ENCODE results near the gene STAT1.
A peak's percentile ranks its signal among the peaks of the same experiment; 100 is the strongest.

STAT1 gene

DNA sequence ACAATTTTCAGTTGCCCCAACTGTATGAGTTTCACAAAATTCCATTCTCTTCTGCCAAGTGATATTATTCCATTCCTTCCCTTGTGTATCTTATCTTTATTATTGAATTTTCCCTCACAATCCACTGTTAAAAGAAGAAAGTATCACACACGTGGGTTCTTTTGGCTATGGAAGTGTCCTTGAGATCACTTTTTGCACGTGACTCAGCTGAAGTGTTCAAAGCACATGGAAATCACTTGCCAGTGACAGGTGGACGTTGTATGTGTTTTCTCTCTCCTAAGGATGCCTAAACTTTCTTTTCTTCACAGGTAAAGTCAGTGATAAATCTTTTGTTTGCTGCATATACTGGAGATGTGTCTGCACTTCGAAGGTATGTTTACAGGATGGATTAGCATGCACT is 60.7 kb downstream of the STAT1 start:
- no peak for DNase-seq

DNA sequence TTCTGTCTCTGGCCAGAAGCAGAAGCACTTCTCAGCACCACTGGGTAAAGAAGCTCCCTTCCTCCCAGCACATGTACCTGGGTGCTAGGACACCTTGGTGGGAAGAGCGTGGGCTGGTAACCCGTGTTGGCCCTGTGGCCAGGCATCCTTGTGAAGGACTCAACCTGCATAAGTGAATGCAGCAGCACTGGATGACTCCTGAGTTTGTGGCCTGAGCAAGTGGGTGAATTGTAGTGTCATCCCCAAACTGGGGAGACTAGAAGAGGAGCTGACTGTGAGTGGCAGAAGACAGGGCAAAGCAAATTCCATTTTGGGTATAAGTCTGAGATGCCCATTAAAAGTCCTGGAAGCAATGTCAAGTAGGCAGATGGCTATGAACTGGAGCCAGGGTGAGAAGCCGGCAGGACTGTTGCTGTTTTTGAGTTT is 63.4 kb downstream of the STAT1 start:
- DNase-seq: no peak

DNA sequence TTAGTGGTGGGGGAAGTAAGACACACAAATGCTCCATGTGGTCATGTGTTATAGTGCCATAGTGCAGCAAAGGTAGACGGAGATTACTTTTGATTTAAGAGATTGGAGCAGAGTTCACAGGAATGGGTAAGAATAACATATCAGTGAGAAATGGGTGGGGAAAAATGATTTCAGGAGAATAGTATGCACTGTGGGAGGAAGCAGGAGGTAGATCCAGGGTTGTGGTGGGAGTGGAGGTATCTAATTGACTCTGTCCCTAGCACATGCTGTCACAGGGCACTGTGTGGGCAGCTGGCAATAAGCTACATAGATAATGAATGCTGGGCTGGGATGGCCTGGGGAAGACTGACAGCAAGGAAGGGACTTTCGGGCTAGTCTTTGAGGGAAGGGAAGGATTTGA is 65.3 kb downstream of the STAT1 start:
- peak in 2 of 3 donors; percentile 22 to 53 for DNase-seq

DNA sequence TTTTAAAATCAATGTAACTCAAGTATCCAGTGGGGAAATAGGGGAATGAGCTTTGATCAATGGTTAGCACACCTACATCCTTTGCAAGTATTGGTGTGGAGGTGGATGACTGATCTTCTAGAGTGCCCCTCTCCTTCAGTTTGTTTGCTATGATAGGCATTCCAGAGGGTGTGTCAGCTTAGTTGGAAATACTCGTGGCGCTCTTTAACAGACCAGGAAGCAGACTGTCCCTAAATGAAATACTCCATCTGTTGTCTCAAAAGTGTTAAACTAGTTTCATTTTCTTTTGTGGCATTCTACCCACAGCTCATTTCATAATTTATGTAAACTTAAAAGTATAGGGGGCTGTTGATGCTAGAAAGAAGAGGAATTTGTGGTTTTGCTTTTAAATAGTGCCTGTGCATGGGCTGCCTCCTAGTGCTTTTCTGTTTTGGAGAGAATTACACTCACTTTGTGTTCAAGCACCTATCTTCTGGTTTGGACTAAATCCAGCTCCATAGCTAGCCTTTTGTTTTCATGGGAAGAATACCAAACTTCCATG is 66.2 kb downstream of the STAT1 start:
- DNase-seq: peak; percentile 33 to 70 (median 39)

DNA sequence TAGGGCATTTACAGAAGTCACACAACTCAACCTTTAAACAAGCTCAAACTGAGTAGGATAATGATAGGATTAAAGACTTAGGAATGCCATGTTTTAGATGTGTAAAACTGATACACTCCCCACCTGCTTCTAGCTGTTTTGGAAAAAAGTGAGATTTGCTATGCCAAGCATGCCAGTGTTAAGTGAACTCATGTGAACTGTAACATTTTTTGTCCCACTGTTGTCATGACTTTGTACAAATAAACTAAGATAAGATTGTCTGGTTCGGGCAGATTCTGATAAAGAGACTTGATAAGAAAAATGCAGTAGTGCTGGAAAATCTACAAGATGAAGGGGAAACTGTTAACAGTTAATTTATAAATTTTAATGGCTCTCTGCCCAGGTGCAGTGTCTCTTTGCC is 66.8 kb downstream of the STAT1 start:
- DNase-seq: no peak

DNA sequence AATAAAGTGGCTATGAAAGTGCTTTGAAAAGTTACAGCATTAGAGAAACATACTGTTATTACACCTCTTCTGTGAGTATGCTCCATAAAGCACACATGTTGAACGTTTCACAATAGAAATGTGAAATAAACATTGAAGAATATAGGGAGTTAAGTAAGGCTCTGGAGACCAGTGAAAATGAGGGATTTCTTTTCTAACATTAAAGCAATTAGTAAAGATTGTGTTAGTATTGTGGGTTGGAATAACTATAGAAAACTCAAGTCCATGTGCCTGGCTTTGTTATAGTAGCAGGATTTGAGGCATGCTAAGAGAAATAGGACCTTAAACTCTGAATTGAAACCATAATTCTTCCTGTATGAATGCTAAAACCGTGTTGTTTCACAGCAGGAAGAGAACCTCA is 70.3 kb downstream of the STAT1 start:
- DNase-seq: no peak

DNA sequence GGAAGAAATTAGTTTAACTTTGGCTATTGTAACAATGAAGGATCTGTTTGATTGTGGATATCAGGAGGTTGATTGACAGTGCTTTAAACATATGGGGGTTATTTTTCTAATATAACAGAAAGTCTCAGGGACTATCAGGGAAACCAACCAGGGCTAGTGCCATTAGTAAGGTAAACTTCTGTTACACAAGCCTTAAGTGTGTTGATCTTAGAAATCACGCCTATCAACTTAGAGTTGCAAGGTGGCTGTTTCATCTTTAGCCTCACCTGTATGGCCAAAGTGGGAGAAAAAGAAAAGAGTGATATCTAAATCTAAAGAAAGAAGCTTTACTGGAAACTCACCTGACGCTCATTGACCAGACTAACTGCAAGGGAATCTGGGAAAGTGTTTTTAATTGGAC is 71.3 kb downstream of the STAT1 start:
- no peak for DNase-seq

DNA sequence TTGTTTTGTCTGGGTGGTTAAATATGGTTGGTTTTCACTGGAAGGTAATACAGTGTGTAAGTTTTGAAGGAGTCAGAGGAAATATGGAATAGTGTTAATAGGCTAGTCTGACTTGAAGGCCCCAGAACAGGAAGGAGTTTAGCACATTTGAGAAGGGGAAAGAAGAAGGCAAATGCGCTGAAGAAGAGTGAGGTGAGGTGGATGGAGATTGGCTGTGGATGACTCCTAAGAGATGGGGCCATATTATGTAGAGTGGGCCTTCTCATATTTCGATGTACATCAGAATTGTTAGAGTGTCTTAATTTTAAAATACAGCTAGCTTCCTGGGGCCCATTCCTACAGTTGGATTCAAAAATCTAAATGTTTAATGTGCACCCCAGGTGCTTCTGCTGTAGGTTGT is 72.4 kb downstream of the STAT1 start:
- DNase-seq: no peak

DNA sequence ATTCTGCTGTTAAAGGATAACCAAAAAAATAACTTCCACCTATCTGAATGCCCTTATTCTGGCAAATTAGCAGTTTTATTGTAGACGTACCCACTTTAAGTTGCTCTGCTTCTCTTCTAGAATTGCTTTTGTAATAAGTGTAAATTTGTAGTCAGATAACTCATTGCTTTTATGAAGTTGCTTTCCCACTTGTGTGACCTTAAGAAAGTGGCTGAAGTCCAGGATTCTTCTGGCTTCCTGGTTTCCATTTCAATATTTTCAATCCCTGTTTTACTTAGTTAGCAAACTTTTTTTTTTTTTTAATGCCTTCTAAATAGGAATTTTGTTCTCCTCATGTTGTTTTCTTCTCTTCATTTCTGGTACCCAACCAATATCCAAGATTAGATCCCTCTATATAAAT is 73.5 kb downstream of the STAT1 start:
- DNase-seq: no peak

DNA sequence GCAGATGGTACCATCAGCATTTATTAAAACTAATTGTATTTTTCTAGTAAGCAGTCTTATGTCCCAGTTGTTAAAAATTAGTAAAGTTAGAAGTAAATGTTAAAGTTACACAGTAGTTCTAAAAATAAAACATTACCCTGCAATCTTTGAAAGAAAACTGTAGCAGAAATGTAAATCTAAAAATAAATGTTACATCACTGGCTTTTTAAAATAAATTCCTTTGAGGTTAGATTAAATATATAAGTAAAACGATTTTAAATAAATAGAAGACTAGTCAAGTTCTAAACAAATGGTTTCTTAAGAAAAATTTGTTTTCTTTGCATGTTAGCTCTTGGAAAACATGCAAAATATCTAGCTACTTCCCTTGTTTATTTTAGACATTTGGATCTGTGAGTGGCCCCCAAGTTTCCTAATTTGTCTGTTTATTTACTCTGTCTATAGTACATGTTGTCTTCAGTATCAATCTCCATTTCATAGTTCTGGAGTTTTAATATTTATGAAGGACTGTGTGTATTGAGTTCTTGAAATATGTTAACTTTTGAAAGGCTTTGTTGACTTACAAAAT is 75.1 kb downstream of the STAT1 start:
- DNase-seq: no peak

DNA sequence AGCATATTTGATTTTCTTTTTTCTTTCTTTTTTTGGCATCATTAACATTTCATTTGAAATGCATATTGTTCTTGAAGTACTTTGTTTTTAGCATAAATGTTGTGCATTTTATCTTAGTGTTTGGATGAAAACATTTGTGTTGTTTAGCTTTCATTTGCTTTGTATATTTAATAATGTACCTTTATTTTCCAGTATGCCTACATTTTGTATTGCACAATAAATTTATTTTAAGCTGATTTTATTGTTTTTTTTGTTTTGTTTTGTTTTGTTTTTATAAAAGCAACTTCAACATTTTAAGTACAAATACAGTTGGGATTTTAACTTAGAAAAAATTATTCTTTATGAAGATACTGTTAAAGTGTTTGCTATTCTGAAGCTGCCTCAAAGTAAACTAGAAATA is 78.9 kb downstream of the STAT1 start:
- no peak for DNase-seq

DNA sequence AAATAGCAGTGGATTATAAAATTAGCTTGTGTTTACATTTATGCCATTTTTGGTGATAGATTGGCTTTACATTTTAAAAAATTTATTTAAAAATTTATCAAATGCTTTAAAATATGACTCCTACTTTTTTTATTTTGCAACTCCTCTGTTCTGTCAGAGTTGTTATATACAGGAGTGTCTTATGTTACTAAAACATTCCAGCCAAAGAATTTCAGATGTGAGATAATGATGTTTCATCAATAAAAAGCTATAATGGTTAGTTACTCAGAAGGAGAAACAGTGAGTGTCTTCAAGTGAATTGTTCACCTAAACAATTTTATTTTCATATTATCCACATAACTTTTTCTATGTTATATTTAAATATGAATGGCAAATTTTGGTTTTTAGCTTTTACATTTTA is 80.6 kb downstream of the STAT1 start:
- DNase-seq: no peak

DNA sequence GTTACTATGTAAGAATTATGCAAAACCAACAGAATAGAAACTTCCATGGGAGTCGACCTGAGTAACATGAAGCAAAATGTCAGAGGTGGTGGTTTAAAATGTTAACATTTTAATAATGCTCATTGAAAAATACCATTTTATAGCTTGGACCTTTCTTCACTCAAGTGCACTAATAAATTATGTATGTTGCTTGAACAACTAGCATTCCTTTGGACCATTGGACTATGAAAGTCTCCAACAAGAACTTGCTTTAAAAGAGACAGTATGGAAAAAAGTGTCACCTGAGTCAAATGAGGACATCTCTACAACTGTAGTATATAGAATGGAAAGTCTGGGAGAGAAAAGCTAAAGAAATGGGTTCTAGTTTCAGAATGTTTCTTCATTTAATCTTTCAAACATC is 81.5 kb downstream of the STAT1 start:
- no peak for DNase-seq

DNA sequence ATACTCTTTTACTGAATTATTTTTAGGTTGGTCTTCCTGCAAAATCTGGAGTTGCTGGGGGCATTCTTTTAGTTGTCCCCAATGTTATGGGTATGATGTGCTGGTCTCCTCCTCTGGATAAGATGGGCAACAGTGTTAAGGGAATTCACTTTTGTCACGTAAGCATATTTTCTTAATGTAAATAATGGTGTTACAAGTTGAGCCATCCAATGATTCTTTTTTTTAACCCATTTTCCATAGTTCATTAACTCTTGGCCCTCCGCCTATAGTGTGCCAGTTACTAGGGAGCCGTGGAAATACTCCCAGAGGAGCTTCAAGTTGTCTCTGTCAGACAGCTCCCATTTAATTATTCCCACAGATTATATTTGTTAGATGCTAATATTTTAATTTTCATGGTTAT is 83.6 kb downstream of the STAT1 start:
- DNase-seq: no peak

DNA sequence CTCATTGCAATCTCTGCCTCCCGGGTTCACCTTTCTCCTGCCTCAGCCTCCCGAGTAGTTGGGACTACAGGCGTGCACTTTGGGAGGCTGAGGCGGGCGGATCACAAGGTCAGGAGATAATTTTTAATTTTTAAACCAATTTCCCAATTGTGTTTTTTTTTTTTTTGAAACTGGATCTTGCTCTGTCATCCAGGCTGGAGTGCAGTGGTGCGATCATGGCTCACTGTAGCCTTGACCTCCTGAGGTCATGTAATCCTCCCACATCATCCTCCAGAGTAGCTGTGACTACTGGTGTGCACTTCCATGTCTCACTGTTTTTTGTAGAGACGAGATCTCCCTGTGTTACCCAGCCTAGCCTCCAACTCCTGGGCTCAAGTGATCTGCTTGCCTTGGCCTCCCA is 84.1 kb downstream of the STAT1 start:
- DNase-seq: no peak

DNA sequence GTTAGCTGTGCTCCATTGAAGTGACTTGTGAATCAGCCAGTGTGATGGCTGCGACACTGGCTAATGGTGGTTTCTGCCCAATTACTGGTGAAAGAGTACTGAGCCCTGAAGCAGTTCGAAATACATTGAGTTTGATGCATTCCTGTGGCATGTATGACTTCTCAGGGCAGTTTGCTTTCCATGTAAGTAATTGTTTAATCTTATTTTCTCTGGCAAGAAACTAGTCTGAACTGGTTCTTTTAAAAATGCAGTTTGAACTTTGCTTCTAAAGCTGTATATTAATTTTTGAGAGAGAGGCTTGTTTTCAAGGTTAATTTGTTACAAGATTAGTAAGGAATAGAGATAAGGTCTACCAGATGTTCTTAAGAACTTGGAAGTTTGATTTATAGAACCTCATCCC is 86.7 kb downstream of the STAT1 start:
- no peak for DNase-seq

DNA sequence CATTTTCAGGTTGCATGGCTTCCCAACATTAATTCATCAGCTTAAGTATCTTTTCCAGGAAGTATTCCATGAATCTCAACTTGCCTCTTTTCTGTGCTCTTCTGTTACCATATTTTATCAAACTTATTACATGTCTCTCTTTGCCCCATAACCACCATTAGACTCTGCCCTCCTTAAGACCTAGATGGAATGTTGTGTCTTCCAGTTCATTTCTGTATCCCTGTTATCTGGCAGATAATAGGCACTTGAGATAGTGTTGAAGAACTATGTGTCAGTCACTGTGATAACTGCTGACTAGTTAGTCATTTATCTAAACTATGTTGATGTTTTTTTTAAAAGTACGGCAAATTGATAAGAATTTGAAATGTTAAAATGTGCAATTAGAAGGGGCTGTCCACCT is 91.6 kb downstream of the STAT1 start:
- no peak for DNase-seq

DNA sequence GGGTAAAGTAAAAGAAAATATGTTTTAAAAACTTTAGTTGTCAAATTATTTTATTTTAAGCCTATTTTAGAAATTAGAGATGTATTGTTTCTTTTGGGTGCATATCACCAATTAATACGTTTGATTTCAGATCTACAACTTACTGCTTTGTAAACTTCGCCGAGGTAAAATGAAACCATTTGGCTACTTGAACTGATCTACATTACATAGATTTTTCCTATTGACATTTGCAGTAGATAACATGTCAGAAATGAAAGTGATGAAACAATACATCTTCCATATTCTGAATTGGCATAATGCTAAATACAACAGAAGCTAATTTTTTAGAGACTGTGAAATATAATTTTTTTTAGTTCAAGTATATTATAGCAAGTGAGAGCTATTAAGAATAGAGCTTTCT is 93.9 kb downstream of the STAT1 start:
- DNase-seq: no peak

Data from suppressor macrophage treated with lipopolysaccharide for 1 hour (primary cell).